Endodermal cell (in vitro differentiated cells): ENCODE measurements around the gene CTNNA2. TPM values are rescaled to one million over a fixed set of nuclear protein-coding genes. Genes with fewer than 3 reads are reported as not detected.

Source experiments
- DNase-seq: peaks from one replicate; pipeline ENCODE4 v3.0.0-alpha.2; 2017
- H3K27ac ChIP-seq: 2 replicates; pipeline ENCODE4 v1.5.1; 2013; ENCODE audit warnings: mild to moderate bottlenecking, low read depth, low read length, moderate library complexity
- H3K27me3 ChIP-seq: 2 replicates; pipeline ENCODE4 v1.6.1; 2013; ENCODE audit warnings: mild to moderate bottlenecking, low read length, moderate library complexity; ENCODE audit not compliant: insufficient read depth, control insufficient read depth, poor library complexity, severe bottlenecking
- H3K36me3 ChIP-seq: 2 replicates; pipeline ENCODE4 v1.7.0; 2013; ENCODE audit warnings: mild to moderate bottlenecking, low read length, moderate library complexity; ENCODE audit not compliant: control insufficient read depth, insufficient read depth
- H3K4me1 ChIP-seq: one replicate; pipeline ENCODE4 v1.7.0; 2013; ENCODE audit warnings: low read length; ENCODE audit not compliant: control insufficient read depth, insufficient read depth
- H3K4me3 ChIP-seq: 2 replicates; pipeline ENCODE4 v1.5.1; 2013; ENCODE audit warnings: mild to moderate bottlenecking, low read length, moderate library complexity
- H3K9ac ChIP-seq: 2 replicates; pipeline ENCODE4 v1.6.1; 2013; ENCODE audit warnings: mild to moderate bottlenecking, low read length, moderate library complexity; ENCODE audit not compliant: poor library complexity, severe bottlenecking; ENCODE audit errors: extremely low read depth
- H3K9me3 ChIP-seq: 2 replicates; pipeline ENCODE4 v1.6.1; 2013; ENCODE audit warnings: mild to moderate bottlenecking, low read length, moderate library complexity; ENCODE audit not compliant: control insufficient read depth
- H3K27ac Mint-ChIP-seq: 2 replicates; pipeline ENCODE4 v1.8.0; 2020; ENCODE audit warnings: mixed read lengths
- H3K27me3 Mint-ChIP-seq: 2 replicates; pipeline ENCODE4 v1.8.0; 2021; ENCODE audit warnings: mild to moderate bottlenecking, mixed read lengths; ENCODE audit not compliant: insufficient read depth
- H3K36me3 Mint-ChIP-seq: 2 replicates; pipeline ENCODE4 v1.8.0; 2020; ENCODE audit warnings: low read depth, mixed read lengths
- H3K4me1 Mint-ChIP-seq: 2 replicates; pipeline ENCODE4 v1.8.0; 2020; ENCODE audit warnings: mixed read lengths
- H3K4me3 Mint-ChIP-seq: 2 replicates; pipeline ENCODE4 v1.8.0; 2020; ENCODE audit warnings: mild to moderate bottlenecking, moderate library complexity, mixed read lengths
- H3K9me3 Mint-ChIP-seq: 2 replicates; pipeline ENCODE4 v1.8.0; 2020; ENCODE audit warnings: mild to moderate bottlenecking, mixed read lengths
- WGBS, 2 experiments: methylation state at CpG; one replicate each; pipeline versions ENCODE4 v1.1.5 to v1.1.7; 2013; ENCODE audit warnings: missing lambda C conversion rate in 2 of 2, mixed read lengths in 1 of 2; ENCODE audit not compliant: insufficient coverage in 1 of 2, insufficient read length in 1 of 2; 5-methylcytosine and 5-hydroxymethylcytosine counted together
- total RNA-seq, 2 donors: library from RNA; stranded (reverse); fragmentation: NEBNext Ultra II Directional in 1 of 2; extraction: Animal tissue kit (Norgen Biotek cat#: 25700) in 1 of 2; gene quantifications; 2 replicates in 1 of 2; 3 replicates in 1 of 2; pipeline ENCODE4 v1.2.1, GENCODE V29; 2021
- TF ChIP-seq, protein P1 (sequence below): fragments of 200-600 bp; sonication (generic); conservative IDR thresholded peaks from 2 replicates; pipeline ENCODE4 v1.5.0; 2021; ENCODE audit warnings: antibody characterized with exemption, mild to moderate bottlenecking

Gene CTNNA2
- total RNA-seq, 2 donors from 2014 or later, result 7.7 to 9.8 TPM

DNA sequence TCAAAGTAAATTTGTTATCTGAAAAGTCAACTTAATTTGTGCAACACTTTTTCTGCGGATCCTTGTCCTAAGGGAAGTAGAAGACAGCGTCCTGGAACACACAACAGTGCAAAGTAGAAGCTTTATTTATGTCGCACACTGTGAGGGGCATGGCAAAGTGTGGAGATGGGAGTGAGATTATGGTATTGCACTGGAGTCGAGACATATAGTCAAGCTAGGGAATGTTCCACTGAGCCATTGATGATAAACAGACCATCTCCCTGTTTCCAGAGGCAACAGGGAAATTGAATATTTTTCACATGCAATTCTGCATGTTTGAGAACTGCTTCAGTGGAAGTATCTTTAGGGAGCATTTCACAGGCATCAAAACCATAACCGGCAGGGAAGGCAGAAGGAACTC lies 745.5 kb downstream of the CTNNA2 start:
- H3K9me3 Mint-ChIP-seq, result no peaks in the 10 kb centered on the region
- H3K4me1 Mint-ChIP-seq, result no peaks in the 10 kb centered on the region
- H3K9me3 ChIP-seq, result no peaks in the 10 kb centered on the region
- H3K4me3 ChIP-seq, result no peak overlapping the region
- no peaks in the 10 kb centered on the region for H3K36me3 Mint-ChIP-seq
- TF ChIP-seq, protein P1, sequence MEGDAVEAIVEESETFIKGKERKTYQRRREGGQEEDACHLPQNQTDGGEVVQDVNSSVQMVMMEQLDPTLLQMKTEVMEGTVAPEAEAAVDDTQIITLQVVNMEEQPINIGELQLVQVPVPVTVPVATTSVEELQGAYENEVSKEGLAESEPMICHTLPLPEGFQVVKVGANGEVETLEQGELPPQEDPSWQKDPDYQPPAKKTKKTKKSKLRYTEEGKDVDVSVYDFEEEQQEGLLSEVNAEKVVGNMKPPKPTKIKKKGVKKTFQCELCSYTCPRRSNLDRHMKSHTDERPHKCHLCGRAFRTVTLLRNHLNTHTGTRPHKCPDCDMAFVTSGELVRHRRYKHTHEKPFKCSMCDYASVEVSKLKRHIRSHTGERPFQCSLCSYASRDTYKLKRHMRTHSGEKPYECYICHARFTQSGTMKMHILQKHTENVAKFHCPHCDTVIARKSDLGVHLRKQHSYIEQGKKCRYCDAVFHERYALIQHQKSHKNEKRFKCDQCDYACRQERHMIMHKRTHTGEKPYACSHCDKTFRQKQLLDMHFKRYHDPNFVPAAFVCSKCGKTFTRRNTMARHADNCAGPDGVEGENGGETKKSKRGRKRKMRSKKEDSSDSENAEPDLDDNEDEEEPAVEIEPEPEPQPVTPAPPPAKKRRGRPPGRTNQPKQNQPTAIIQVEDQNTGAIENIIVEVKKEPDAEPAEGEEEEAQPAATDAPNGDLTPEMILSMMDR, result no peak
- DNase-seq, result no peak
- H3K27ac ChIP-seq, result no peak overlapping the region
- no peaks in the 10 kb centered on the region for H3K4me1 ChIP-seq
- no peaks in the 10 kb centered on the region for H3K27me3 ChIP-seq
- H3K36me3 ChIP-seq, result no peaks in the 10 kb centered on the region
- no peaks in the 10 kb centered on the region for H3K27me3 Mint-ChIP-seq
- no peak overlapping the region for H3K4me3 Mint-ChIP-seq
- H3K9ac ChIP-seq, result no peak overlapping the region
- H3K27ac Mint-ChIP-seq, result no peak overlapping the region
- whole genome bisulfite sequencing, 2 experiments, result 93 to 100% methylated on average over 5 of the region's 5 CpGs

DNA sequence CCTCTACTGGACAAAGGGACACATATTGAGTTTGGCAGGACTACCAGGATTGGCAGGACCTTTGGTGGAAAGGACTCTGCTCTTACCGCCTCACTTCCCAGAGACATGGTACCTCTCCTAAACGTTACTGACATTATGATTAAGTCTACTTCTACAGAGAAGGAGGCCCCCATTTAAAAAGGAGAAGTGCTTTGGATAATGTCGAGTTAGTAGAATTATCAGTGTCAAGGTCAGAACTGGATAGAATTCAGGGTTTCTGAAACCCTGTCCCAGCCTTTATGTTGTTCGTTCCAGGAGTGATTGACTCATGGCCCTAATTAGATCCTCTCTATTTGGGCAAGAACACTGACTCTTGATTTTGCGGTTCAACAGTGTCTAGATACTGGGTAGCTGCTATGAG lies 745.9 kb downstream of the CTNNA2 start:
- no peak overlapping the region for H3K4me3 Mint-ChIP-seq
- no peaks in the 10 kb centered on the region for H3K9me3 Mint-ChIP-seq
- Histone ChIP-seq H3K4me3 (no peak overlapping the region), H3K9ac (no peak overlapping the region), H3K27me3 (no peaks in the 10 kb centered on the region), H3K9me3 (no peaks in the 10 kb centered on the region), H3K36me3 (no peaks in the 10 kb centered on the region), H3K27ac (no peak overlapping the region), H3K4me1 (no peaks in the 10 kb centered on the region)
- H3K4me1 Mint-ChIP-seq, result no peaks in the 10 kb centered on the region
- no peak for DNase-seq
- 91 to 95% methylated on average over 4 to 5 of the region's 5 CpGs for whole genome bisulfite sequencing, 2 experiments
- no peaks in the 10 kb centered on the region for H3K36me3 Mint-ChIP-seq
- no peaks in the 10 kb centered on the region for H3K27me3 Mint-ChIP-seq
- no peak overlapping the region for H3K27ac Mint-ChIP-seq
- TF ChIP-seq, protein P1, result no peak

DNA sequence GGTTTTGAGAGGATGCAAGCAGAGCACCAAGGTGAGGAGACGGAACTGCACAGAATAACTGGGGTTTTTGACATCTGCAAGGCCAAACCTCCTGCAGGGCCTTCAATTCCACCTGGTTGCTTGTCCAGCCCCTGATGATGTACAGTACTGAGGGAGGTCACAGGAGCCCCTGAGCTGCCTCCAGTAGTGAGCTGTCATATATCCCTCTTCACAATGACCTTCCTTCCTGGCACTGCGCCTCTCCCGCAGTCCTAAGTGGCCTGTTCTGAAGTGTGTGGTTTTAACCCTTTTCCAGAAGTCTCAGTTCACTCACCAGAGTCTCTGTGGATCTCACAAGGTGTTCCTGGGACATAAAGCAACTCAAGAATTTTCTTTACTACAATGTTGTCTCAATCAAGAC lies 746.4 kb downstream of the CTNNA2 start:
- Mint-ChIP-seq H3K36me3 (no peaks in the 10 kb centered on the region), H3K27me3 (no peaks in the 10 kb centered on the region), H3K4me3 (no peak overlapping the region), H3K27ac (no peak overlapping the region), H3K4me1 (no peaks in the 10 kb centered on the region), H3K9me3 (no peaks in the 10 kb centered on the region)
- no peak for DNase-seq
- TF ChIP-seq, protein P1, result no peak
- H3K4me1 ChIP-seq, result no peaks in the 10 kb centered on the region
- no peak overlapping the region for H3K9ac ChIP-seq
- no peaks in the 10 kb centered on the region for H3K36me3 ChIP-seq
- no peaks in the 10 kb centered on the region for H3K9me3 ChIP-seq
- no peaks in the 10 kb centered on the region for H3K27me3 ChIP-seq
- 97 to 100% methylated on average over 1 to 3 of the region's 3 CpGs for WGBS, 2 experiments
- no peak overlapping the region for H3K27ac ChIP-seq
- no peak overlapping the region for H3K4me3 ChIP-seq
